HG03175 (cell line): ENCODE data around the gene SDHB.
"Not testable (repeated sequence)": the region's sequence is repeated elsewhere in the genome, so short reads cannot be mapped to it uniquely, and the experiment has no call there.

Experiments
- ATAC-seq: cut with Tn5 transposase; IDR thresholded peaks from one replicate; pipeline ENCODE4 v1.9.1; 2021; ENCODE audit warnings: mild to moderate bottlenecking, moderate library complexity; ENCODE audit not compliant: unreplicated experiment

The SDHB gene

GRCh38 chr1:17075470-17076255 is 21.8 kb upstream of the SDHB start:
- no peak for ATAC-seq

GRCh38 chr1:17071794-17072193 is 18.0 kb upstream of the SDHB start:
- no peak for ATAC-seq

- ATAC-seq = no peak
Observed at GRCh38 chr1:17070163-17070525, 16.3 kb upstream of the SDHB start.

- no peak for ATAC-seq
Observed at GRCh38 chr1:17069452-17070162, 15.8 kb upstream of the SDHB start.

- no peak for ATAC-seq
Observed at GRCh38 chr1:17068789-17069188, 15.0 kb upstream of the SDHB start.

- ATAC-seq = no peak
Observed at GRCh38 chr1:17067465-17068240, 13.8 kb upstream of the SDHB start.

- no peak for ATAC-seq
Observed at GRCh38 chr1:17067069-17067426, 13.2 kb upstream of the SDHB start.

GRCh38 chr1:17066361-17067068 is 12.7 kb upstream of the SDHB start:
- ATAC-seq = no peak

- no peak for ATAC-seq
Observed at GRCh38 chr1:17065666-17066065, 11.8 kb upstream of the SDHB start.

GRCh38 chr1:17062751-17063150 is 8.9 kb upstream of the SDHB start:
- ATAC-seq = not testable (repeated sequence)

GRCh38 chr1:17061892-17062291 is 8.1 kb upstream of the SDHB start:
- ATAC-seq = no peak

- no peak for ATAC-seq
Observed at GRCh38 chr1:17061486-17061885, 7.7 kb upstream of the SDHB start.

- no peak for ATAC-seq
Observed at GRCh38 chr1:17060306-17060749, 6.5 kb upstream of the SDHB start.

GRCh38 chr1:17059391-17060305 is 5.8 kb upstream of the SDHB start:
- ATAC-seq = peak; percentile 78

- no peak for ATAC-seq
Observed at GRCh38 chr1:17056551-17056950, 2.7 kb upstream of the SDHB start.

GRCh38 chr1:17055801-17056200 is 2.0 kb upstream of the SDHB start:
- no peak for ATAC-seq

- no peak for ATAC-seq
Observed at GRCh38 chr1:17053086-17053684, 647 bp downstream of the SDHB start.

- no peak for ATAC-seq
Observed at GRCh38 chr1:17052641-17053040, 1.2 kb downstream of the SDHB start.

- ATAC-seq = no peak
Observed at GRCh38 chr1:17052038-17052437, 1.8 kb downstream of the SDHB start.

- no peak for ATAC-seq
Observed at GRCh38 chr1:17047924-17048323, 5.9 kb downstream of the SDHB start.
